A549 (cell line): ENCODE results near the gene IL17B. TPM values are rescaled to one million over a fixed set of nuclear protein-coding genes. Genes with fewer than 3 reads are reported as not detected.

Source experiments
- ATAC-seq, 2 experiments: fragments of 200-7000 bp in 1 of 2; fragments of >200 bp in 1 of 2; cut with Nextera tagmentation in 1 of 2; cut with Tn5 transposase in 1 of 2; 3 replicates each; pipeline versions ENCODE4 v1.8.0 to v1.9.1; 2018 to 2020; ENCODE audit warnings: mild to moderate bottlenecking in 1 of 2, moderate library complexity in 1 of 2
- CTCF ChIA-PET: fragments of 300-600 bp; sonication (Branson Sonifier 250); formaldehyde crosslinking; extraction: SDS; loops from one replicate; lab custom pipeline; 2021; ENCODE audit warnings: antibody characterized with exemption, inconsistent platforms; lab: Yijun Ruan, JAX
- POLR2A ChIA-PET: fragments of 350-600 bp; formaldehyde crosslinking; extraction: SDS; loops from one replicate; lab custom pipeline; 2021; ENCODE audit warnings: antibody characterized with exemption, inconsistent platforms; lab: Yijun Ruan, JAX
- DNase-seq, 2 experiments: peaks; one replicate each; pipeline versions ENCODE4 v3.0.0 to v3.0.0-alpha.2; 2011 to 2016; ENCODE audit warnings: low read depth in 1 of 2, low spot score in 1 of 2
- FAIRE-seq: peaks from 2 replicates; lab custom pipeline; 2011; peaks lifted over from hg19 to GRCh38; lab: Jason Lieb, UNC
- H3K27ac ChIP-seq, 2 experiments: fragments of >200 bp; sonication (Bioruptor Twin); formaldehyde crosslinking; 3 replicates each; pipeline ENCODE4 v1.5.1; 2016 to 2017
- H3K4me1 ChIP-seq: fragments of >200 bp; sonication (Bioruptor Twin); formaldehyde crosslinking; 3 replicates; pipeline ENCODE4 v1.6.1; 2016
- H3K4me2 ChIP-seq: fragments of >200 bp; sonication (Bioruptor Twin); formaldehyde crosslinking; 3 replicates; pipeline ENCODE4 v1.6.1; 2016
- H3K4me3 ChIP-seq: fragments of >200 bp; sonication (Bioruptor Twin); formaldehyde crosslinking; 3 replicates; pipeline ENCODE4 v1.5.1; 2016
- H3K9me3 ChIP-seq: fragments of >200 bp; sonication (Bioruptor Twin); formaldehyde crosslinking; 3 replicates; pipeline ENCODE4 v1.6.1; 2016
- CBX2 ChIP-seq: fragments of 200-600 bp; sonication (generic); IDR thresholded peaks from 2 replicates; pipeline ENCODE4 v1.6.1; 2016; ENCODE audit warnings: low read depth, mild to moderate bottlenecking, borderline replicate concordance
- CBX8 ChIP-seq: fragments of 200-600 bp; sonication (generic); IDR thresholded peaks from 2 replicates; pipeline ENCODE4 v1.6.1; 2016
- CEBPB ChIP-seq, 2 experiments: fragments of >200 bp in 1 of 2; sonication (Bioruptor Twin) in 1 of 2; formaldehyde crosslinking in 1 of 2; IDR thresholded peaks; 2 replicates each; pipeline ENCODE4 v1.6.1; 2012 to 2016
- CHD2 ChIP-seq: fragments of 150-350 bp; IDR thresholded peaks from 2 replicates; pipeline ENCODE4 v1.6.1; 2014; ENCODE audit warnings: low read length; ENCODE audit not compliant: partially characterized antibody
- EHF ChIP-seq: fragments of 250-450 bp; sonication (Bioruptor Pico); IDR thresholded peaks from 2 replicates; pipeline ENCODE4 v1.5.0; 2020; ENCODE audit warnings: mild to moderate bottlenecking
- EHMT2 ChIP-seq: fragments of 200-600 bp; sonication (generic); IDR thresholded peaks from 2 replicates; pipeline ENCODE4 v1.6.1; 2016; ENCODE audit warnings: antibody characterized with exemption, low read depth, mild to moderate bottlenecking, moderate library complexity
- EP300 ChIP-seq, 2 experiments: fragments of >200 bp; sonication (Bioruptor Twin); formaldehyde crosslinking; IDR thresholded peaks; 2 replicates in 1 of 2; 3 replicates in 1 of 2; pipeline ENCODE4 v1.6.1; 2016 to 2017
- FOSB ChIP-seq: fragments of 250-450 bp; sonication (Bioruptor Pico); IDR thresholded peaks from 2 replicates; pipeline ENCODE4 v1.5.0; 2020; ENCODE audit warnings: mild to moderate bottlenecking, moderate library complexity
- FOSL2 ChIP-seq, 2 experiments: fragments of 450-650 bp in 1 of 2; fragments of >200 bp in 1 of 2; sonication (Bioruptor Twin) in 1 of 2; formaldehyde crosslinking; IDR thresholded peaks; 2 replicates each; pipeline versions ENCODE4 v1.5.0 to v1.6.1; 2016 to 2020; ENCODE audit warnings: mild to moderate bottlenecking in 1 of 2, moderate library complexity in 1 of 2
- HOXB5 ChIP-seq: fragments of 250-450 bp; sonication (Bioruptor Pico); IDR thresholded peaks from 2 replicates; pipeline ENCODE4 v1.5.0; 2020; ENCODE audit warnings: mild to moderate bottlenecking, moderate library complexity
- JUNB ChIP-seq: fragments of >200 bp; sonication (Bioruptor Twin); formaldehyde crosslinking; IDR thresholded peaks from 2 replicates; pipeline ENCODE4 v1.6.1; 2016
- KDM1A ChIP-seq: fragments of 200-600 bp; sonication (generic); IDR thresholded peaks from 2 replicates; pipeline ENCODE4 v1.6.1; 2016; ENCODE audit warnings: low read depth, mild to moderate bottlenecking
- MAFK ChIP-seq: fragments of 450-650 bp; IDR thresholded peaks from 2 replicates; pipeline ENCODE4 v1.6.1; 2014; ENCODE audit not compliant: partially characterized antibody
- NFE2L2 ChIP-seq: fragments of 150-350 bp; conservative IDR thresholded peaks from 2 replicates; pipeline ENCODE4 v1.6.1; 2014; ENCODE audit warnings: low read length
- PHF8 ChIP-seq: fragments of 200-600 bp; sonication (generic); IDR thresholded peaks from 2 replicates; pipeline ENCODE4 v1.6.1; 2016; ENCODE audit warnings: low read depth, mild to moderate bottlenecking, antibody characterized with exemption, moderate library complexity, borderline replicate concordance
- POLR2A ChIP-seq: IDR thresholded peaks from 2 replicates; pipeline ENCODE4 v1.6.1; 2012; ENCODE audit warnings: mild to moderate bottlenecking, low read length
- RARB ChIP-seq: fragments of 250-450 bp; sonication (Bioruptor Pico); IDR thresholded peaks from 2 replicates; pipeline ENCODE4 v1.8.0; 2021; ENCODE audit warnings: mild to moderate bottlenecking, moderate library complexity
- RFX5 ChIP-seq: fragments of 450-650 bp; IDR thresholded peaks from 2 replicates; pipeline ENCODE4 v1.7.1; 2014; ENCODE audit warnings: antibody characterized with exemption, mild to moderate bottlenecking, moderate library complexity
- RNF2 ChIP-seq: fragments of 200-600 bp; sonication (generic); IDR thresholded peaks from 2 replicates; pipeline ENCODE4 v1.6.1; 2016; ENCODE audit warnings: low read depth, mild to moderate bottlenecking, antibody characterized with exemption, moderate library complexity, borderline replicate concordance
- SREBF2 ChIP-seq: fragments of 450-650 bp; IDR thresholded peaks from 2 replicates; pipeline ENCODE4 v1.6.1; 2014; ENCODE audit warnings: mild to moderate bottlenecking, moderate library complexity
- ZC3H11A ChIP-seq: fragments of 450-650 bp; IDR thresholded peaks from 2 replicates; pipeline ENCODE4 v1.6.1; 2014; ENCODE audit warnings: antibody characterized with exemption, mild to moderate bottlenecking
- WGBS: methylation state at CpG from one replicate; pipeline ENCODE4 v1.1.6; 2017; ENCODE audit errors: missing lambda C conversion rate; 5-methylcytosine and 5-hydroxymethylcytosine counted together
- polyA plus RNA-seq, 4 experiments: library from polyadenylated mRNA; depleted of rRNA in 3 of 4; stranded (reverse); fragments of >200 nt; fragmentation: RNase III in 1 of 4; extraction: RNeasy Plus Mini Kit Qiagen cat#74134 plus additional on column Dnase treatment in 1 of 4; gene quantifications; 2 replicates in 3 of 4; 3 replicates in 1 of 4; pipeline ENCODE4 v1.2.3, GENCODE V29; 2011 to 2017
- TF ChIP-seq, protein P1 (sequence below): IDR thresholded peaks from 2 replicates; pipeline ENCODE4 v1.6.1; 2012
- TF ChIP-seq, protein P2 (sequence below): fragments of >200 bp; sonication (Bioruptor Twin); formaldehyde crosslinking; IDR thresholded peaks from 3 replicates; pipeline ENCODE4 v1.6.1; 2016
- TF ChIP-seq, protein P3 (sequence below): fragments of 150-350 bp; IDR thresholded peaks from 2 replicates; pipeline ENCODE4 v1.6.1; 2014; ENCODE audit warnings: low read depth, mild to moderate bottlenecking, low read length

Gene IL17B
- polyA plus RNA-seq, 2 of the 4 experiments (the other 2 are of a cell fraction) = 0.23 TPM; not detected in 1

DNA sequence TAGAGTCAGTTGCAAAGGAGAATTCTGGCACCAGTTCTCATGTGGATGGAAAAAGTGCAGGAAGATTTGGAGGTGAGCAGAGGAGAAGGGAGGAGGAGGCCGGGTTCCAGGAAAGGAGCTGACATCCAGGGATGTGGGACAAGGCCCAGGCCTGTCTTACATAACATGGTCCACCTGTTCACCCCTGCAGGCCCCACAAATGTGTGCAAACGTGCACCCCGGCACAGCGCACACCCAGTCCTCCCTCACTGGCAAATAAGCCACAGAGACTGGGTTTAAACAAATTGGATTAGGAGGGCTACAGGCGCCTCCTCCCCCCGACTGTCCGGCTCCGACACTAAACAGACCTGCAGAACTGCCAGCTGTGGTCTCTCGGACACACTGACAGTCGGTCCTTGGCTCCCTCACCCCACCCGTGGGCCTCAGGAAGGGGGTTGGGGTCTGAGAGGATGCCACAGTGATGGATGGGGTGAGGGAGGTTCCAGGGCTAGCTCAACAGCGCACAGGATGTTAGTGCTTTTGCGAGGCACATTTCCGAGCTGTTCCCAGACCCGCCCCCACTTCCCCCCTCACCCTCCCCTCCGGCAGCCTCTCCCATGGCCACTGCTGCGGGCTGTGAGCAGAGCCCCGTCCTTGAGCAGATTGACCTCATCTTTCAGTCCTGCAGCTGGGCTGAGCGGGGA, 43.4 kb upstream of the IL17B start:
- POLR2A ChIA-PET = interaction anchor here (0.5 to 0.6 kb wide), 3 partner anchors 18 to 248 kb away, joined by 3 read pairs; no protein-coding TSS in a partner anchor
- no peaks in the 10 kb centered on the region for H3K9me3 ChIP-seq
- CTCF ChIA-PET = interaction anchor here (2.2 to 52.1 kb wide), 4 partner anchors 8 to 48 kb away, joined by 5 to 1709 read pairs (median 34); partner anchors contain the start of genes IL17B and PCYOX1L
- peak overlapping the region; percentile 8; the same call in 1 of the 3 replicates for H3K4me2 ChIP-seq
- FAIRE-seq = no peak
- no peak for TF ChIP-seq CHD2
- TF ChIP-seq PHF8 = no peak
- no peak for TF ChIP-seq FOSB
- no peak for TF ChIP-seq ZC3H11A
- TF ChIP-seq EHMT2 = no peak
- no peak for TF ChIP-seq KDM1A
- no peak for TF ChIP-seq CBX2
- TF ChIP-seq RFX5 = no peak
- no peak for TF ChIP-seq RNF2
- TF ChIP-seq, protein P1, sequence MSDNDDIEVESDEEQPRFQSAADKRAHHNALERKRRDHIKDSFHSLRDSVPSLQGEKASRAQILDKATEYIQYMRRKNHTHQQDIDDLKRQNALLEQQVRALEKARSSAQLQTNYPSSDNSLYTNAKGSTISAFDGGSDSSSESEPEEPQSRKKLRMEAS = no peak
- no peak for TF ChIP-seq EP300 (IDR thresholded peaks at IDR 0.05)
- H3K4me1 ChIP-seq = peaks cover 18% of the 10 kb centered on the region
- peak overlapping the region; percentile 17 to 65; a peak in 3 of 6 replicates for H3K27ac ChIP-seq
- ATAC-seq = peak; percentile 24 to 61; a peak in 3 of 6 replicates
- H3K4me3 ChIP-seq = no peak overlapping the region
- 75% methylated on average over 14 of the region's 19 CpGs for WGBS
- DNase-seq = no peak

DNA sequence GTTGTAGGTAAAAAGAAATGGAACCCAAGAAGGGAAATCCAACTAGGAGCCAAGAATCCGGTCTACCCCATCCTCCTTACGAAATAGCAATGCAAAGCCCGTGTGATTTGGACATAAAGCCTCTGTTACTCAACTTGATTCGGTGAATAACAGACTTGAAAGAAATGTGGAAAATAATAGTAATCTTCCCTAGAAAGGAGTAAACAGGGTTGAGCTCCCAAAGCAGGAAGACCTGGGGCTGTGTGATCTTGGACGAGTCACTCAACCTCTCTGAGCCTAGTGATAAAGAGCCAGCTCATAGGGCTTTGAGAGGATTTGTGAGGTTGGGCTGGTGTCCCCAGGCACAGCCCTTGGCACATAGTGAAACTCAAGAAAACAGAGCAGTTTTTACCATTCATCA, 42.7 kb upstream of the IL17B start:
- no peak for ATAC-seq
- DNase-seq = no peak
- Histone ChIP-seq H3K27ac (no peak overlapping the region), H3K9me3 (no peaks in the 10 kb centered on the region), H3K4me2 (no peak overlapping the region), H3K4me3 (no peak overlapping the region), H3K4me1 (peaks cover 23% of the 10 kb centered on the region)
- 89% methylated on average over 5 of the region's 5 CpGs for WGBS
- TF ChIP-seq CEBPB (IDR thresholded peaks at IDR 0.05) = no peak
- no peak for TF ChIP-seq JUNB
- no peak for TF ChIP-seq NFE2L2
- TF ChIP-seq RARB (CRISPR knock-in tag) = no peak
- no peak for TF ChIP-seq SREBF2
- no peak for TF ChIP-seq CBX8
- TF ChIP-seq RFX5 = no peak
- no peak for TF ChIP-seq KDM1A
- no peak for TF ChIP-seq RNF2
- TF ChIP-seq EHF = no peak
- TF ChIP-seq FOSL2 (IDR thresholded peaks at IDR 0.05) = no peak
- no peak for TF ChIP-seq FOSL2 (CRISPR knock-in tag; IDR thresholded peaks at IDR 0.05)
- TF ChIP-seq HOXB5 (CRISPR knock-in tag) = no peak
- TF ChIP-seq, protein P2, sequence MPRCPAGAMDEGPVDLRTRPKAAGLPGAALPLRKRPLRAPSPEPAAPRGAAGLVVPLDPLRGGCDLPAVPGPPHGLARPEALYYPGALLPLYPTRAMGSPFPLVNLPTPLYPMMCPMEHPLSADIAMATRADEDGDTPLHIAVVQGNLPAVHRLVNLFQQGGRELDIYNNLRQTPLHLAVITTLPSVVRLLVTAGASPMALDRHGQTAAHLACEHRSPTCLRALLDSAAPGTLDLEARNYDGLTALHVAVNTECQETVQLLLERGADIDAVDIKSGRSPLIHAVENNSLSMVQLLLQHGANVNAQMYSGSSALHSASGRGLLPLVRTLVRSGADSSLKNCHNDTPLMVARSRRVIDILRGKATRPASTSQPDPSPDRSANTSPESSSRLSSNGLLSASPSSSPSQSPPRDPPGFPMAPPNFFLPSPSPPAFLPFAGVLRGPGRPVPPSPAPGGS = no peak
- TF ChIP-seq, protein P3, sequence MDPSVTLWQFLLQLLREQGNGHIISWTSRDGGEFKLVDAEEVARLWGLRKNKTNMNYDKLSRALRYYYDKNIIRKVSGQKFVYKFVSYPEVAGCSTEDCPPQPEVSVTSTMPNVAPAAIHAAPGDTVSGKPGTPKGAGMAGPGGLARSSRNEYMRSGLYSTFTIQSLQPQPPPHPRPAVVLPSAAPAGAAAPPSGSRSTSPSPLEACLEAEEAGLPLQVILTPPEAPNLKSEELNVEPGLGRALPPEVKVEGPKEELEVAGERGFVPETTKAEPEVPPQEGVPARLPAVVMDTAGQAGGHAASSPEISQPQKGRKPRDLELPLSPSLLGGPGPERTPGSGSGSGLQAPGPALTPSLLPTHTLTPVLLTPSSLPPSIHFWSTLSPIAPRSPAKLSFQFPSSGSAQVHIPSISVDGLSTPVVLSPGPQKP = no peak
- no peak for TF ChIP-seq POLR2A
- no peak for TF ChIP-seq MAFK
- TF ChIP-seq ZC3H11A = no peak
- TF ChIP-seq PHF8 = no peak
- no peak for FAIRE-seq
- ChIA-PET POLR2A (no interaction called here), CTCF (interaction anchor here (0.6 to 52.1 kb wide), 6 partner anchors 8 to 48 kb away, joined by 3 to 1709 read pairs (median 7); partner anchors contain the start of genes IL17B and PCYOX1L)
